Femur (tissue), 1 donor: ENCODE data around the gene DHRS13.
"Not testable (repeated sequence)": the region's sequence is repeated elsewhere in the genome, so short reads cannot be mapped to it uniquely, and the experiment has no call there.

Source experiments
- DNase-seq: peaks from one replicate; pipeline ENCODE4 v3.0.0-alpha.2; 2017

Gene DHRS13

GRCh38 chr17:28881533-28882056, 21.3 kb downstream of the DHRS13 start:
- DNase-seq, result no peak

- DNase-seq, result no peak
Measured at GRCh38 chr17:28880572-28880945, 22.3 kb downstream of the DHRS13 start.

- no peak for DNase-seq
Measured at GRCh38 chr17:28879886-28880571, 22.9 kb downstream of the DHRS13 start.

DNA sequence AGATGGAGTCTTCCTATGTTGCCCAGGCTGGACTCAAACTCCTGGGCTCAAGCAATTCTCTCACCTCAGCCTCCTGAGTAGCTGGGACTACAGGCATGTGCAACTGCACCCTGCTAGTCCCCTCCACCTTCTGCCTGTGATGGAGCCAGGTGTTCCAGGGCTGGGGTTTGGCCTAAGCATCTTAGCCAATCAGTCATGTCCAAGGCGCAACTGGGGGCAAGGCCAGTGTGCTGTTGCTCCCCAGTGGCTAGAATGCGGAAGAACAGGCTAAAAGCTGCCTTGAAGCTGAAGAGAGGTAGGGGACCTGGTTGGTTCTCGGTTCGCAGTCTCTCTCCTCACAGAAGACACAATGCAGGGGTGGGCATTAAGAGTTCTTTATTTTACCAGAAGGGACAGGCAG, 23.9 kb downstream of the DHRS13 start:
- DNase-seq, result no peak

- no peak for DNase-seq
Measured at GRCh38 chr17:28878158-28878910, 24.5 kb downstream of the DHRS13 start.

- not testable (repeated sequence) for DNase-seq
Measured at GRCh38 chr17:28877150-28877711, 25.6 kb downstream of the DHRS13 start.

- DNase-seq, result no peak
Measured at GRCh38 chr17:28875848-28876550, 26.9 kb downstream of the DHRS13 start.

GRCh38 chr17:28874750-28875149, 28.1 kb downstream of the DHRS13 start:
- DNase-seq, result no peak

- DNase-seq, result no peak
Measured at GRCh38 chr17:28873839-28874238, 29.0 kb downstream of the DHRS13 start.

- no peak for DNase-seq
Measured at GRCh38 chr17:28871056-28871579, 31.8 kb downstream of the DHRS13 start.

- no peak for DNase-seq
Measured at GRCh38 chr17:28867276-28867675, 35.6 kb downstream of the DHRS13 start.

GRCh38 chr17:28865946-28866752, 36.7 kb downstream of the DHRS13 start:
- no peak for DNase-seq

DNA sequence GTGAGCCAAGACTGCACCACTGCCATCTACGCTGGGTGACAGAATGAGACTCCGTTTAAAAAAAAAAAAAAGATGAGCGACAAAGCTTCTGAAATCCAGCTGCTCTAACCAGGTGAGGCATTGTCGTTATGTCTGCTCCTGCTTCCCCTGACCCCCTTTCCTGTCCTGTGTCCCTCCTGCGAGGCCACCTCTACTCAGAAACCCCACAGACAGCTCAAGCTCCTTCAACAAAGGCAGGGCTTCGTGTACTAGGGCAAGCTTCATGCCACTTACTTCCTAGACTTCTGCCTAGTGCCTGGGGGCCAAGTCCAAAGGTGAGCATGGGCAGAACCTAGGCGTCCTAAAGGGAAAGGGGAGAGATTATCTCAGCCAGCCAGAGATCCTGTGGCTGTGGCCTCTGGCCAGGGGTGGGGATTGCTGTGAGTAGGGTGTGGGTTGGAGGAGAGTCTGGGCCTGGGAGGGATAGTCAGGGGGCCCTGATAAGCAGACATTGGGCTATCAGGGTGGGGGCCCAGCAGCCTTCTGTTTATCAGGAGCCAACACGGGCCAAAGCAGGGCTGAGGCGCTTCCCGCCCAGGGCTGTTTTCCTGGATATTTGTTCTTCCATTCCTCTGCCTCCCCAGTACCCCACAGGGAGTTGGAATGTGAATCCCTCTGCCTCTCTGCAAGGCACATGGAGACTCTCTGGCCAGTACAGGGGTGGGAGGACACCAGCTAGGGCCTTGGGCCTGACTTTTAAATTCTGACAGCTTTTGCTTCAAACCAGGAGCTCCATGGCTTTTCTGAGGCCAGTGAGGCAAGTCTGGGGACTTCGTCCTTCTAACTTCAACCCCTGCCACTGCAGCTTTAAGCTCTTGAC, 37.7 kb downstream of the DHRS13 start:
- peak; percentile 41 for DNase-seq

GRCh38 chr17:28863953-28864352, 38.9 kb downstream of the DHRS13 start:
- no peak for DNase-seq

- DNase-seq, result no peak
Measured at GRCh38 chr17:28862561-28862960, 40.3 kb downstream of the DHRS13 start.

DNA sequence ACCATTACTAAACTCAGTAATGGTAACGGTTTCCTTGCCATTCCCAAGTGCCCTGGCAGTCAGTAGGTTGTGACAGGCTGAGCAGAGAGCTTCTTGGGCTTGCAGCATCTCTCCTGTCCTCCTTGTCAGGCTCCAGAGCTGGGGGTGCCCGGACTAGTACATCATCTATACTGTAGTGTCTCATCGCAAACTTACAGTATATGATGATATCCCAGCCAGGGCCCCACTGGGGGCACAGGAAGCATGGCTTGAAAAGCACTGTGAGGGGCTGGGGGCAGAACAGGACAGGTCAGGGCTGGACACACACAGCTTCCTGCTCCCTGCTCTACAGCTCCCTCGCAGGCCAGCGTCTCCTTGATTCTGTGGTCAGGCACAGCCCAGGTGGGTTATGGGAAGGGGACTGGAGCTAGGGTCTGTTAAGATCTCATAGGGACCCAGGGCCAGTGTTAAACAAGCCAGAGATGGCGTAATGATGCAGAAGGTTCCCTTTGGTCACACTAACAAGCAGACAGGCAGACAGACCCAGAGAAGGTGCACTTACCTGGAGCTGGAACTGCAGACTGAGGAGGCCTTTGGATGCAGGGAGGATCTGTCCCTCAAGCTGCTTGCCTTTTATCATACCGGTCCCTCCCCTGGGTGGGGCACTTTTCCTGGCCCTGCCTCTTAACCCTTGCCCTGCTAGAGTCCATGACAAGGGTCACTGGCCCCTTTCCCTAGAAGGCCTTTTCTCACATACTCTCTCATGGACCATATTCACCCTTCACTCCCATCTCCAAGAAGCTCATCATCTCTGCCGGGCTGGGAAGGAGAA, 41.3 kb downstream of the DHRS13 start:
- no peak for DNase-seq

DNA sequence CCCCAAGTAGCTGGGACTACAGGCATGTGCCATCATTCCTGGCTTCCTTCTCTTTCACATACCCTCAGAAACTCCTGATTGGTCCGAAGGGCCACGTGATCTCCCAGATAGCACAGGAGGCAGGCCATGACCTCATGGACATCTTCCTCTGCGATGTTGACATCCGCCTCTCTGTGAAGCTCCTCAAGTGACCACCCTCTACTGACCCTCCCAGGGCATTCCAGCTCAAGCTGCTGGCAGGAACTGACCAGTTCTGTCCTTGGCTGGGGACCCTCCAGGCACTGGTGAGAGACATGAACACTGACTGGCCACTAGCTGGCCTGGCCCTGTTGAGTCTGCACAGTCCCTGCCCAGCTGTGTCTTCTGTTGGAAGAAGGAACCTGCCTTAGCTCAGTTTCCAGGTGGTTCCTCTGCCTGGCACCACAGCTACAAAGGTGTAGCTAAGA, 42.5 kb downstream of the DHRS13 start:
- DNase-seq, result no peak

DNA sequence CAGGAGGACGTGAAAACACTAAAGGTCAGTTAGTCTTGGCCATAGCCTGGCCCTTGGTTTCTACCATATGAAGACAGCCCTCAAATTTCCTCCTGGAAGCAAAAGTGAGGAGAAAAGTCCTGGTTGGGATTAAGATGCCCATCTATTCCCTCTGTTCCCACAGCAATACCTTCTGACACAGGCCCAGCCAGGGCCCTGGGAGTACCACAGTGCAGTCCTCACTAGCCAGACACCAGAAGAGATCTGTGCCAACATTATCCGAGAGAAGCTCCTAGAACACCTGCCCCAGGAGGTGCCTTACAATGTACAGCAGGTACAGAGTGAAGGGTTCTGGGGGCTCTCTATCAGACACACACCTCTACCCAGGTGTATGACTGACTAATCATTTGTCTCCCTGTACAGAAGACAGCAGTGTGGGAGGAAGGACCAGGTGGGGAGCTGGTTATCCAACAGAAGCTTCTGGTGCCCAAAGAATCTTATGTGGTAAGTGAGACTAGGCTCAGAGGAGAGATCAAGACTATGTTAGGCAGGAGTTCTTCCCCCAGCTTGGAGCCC, 44.0 kb downstream of the DHRS13 start:
- no peak for DNase-seq

DNA sequence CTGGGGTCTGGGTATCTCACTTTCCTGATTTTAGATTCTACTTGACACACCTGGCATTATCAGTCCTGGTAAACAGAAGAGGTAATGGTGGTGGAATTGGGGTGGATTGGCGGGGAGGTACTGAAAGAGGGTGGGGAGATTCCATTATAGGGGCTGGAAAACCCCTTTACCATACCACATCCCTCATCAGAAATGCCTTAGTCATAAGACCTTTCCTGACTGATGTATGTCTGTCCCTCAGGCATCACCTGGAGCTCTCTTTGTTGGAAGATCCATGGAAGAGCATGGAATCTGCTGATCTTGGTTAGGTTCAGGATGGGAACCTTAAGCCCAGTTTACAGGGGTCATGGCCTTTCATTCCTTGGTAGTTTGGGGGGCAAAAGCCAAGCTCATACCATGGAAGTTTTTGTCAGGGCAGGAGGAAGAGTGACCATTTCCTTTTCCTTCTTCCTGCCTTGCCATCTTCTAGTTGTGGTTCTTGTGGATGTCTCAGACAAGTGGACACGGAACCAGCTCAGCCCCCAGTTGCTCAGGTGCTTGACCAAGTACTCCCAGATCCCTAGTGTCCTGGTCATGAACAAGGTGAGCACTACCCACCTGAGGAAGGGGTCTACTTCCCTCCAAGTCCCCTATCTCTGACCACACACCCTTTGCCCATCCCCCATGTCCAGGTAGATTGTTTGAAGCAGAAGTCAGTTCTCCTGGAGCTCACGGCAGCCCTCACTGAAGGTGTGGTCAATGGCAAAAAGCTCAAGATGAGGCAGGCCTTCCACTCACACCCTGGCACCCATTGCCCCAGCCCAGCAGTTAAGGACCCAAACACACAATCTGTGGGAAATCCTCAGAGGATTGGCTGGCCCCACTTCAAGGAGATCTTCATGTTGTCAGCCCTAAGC, 44.7 kb downstream of the DHRS13 start:
- no peak for DNase-seq
